ENCODE measurements around the gene ZDHHC23.

ZDHHC23 gene, protein sequence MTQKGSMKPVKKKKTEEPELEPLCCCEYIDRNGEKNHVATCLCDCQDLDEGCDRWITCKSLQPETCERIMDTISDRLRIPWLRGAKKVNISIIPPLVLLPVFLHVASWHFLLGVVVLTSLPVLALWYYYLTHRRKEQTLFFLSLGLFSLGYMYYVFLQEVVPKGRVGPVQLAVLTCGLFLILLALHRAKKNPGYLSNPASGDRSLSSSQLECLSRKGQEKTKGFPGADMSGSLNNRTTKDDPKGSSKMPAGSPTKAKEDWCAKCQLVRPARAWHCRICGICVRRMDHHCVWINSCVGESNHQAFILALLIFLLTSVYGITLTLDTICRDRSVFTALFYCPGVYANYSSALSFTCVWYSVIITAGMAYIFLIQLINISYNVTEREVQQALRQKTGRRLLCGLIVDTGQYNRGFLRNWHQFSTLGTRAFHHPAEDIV

DNA sequence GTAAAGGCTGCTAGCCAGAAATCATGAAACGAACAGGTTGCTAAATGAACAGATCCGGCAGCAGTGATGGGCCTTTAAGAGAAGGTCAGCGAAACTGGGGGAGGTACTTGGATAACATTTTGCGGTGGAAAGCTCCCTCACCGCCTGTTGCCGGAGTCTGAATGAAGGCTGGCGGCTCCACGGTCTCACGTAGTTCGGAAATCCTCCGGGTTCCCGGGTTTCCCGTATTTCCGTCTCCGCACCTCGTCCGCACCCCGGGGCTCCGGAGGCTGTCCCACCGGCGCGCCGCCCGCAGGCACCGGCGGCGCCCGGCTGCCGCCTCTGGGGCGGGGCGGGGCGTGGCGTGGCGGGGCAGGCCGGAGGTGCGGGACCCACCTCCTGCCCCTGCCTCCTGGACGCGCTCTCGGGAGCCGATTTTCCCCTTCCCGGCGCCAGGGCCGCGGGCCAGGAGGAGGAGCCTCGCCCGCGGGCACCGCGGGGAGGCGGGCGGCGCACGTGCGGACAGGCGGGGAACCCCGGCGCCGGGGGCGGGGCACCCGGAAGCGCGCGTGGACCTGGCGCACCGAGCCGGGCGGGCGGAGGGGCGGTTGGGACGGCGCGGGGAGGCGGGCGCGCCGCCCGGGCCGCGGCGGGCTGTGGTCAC is at the start of gene ZDHHC23:
Gene ZDHHC23 (plus strand): TSS at position 642 of the 643 bp plus-strand sequence. CDS start 790 bp downstream, outside the sequence.
- H3K36me3 ChIP-seq (ENCODE audit: control insufficient read depth in 1 of 2, insufficient read depth in 2 of 2, low read length in 2 of 2): peaks cover 0 to 3% of the 10 kb centered on the region in 2 donors
- peak within 1 kb of the TSS; percentile 83 to 89 for H3K4me3 ChIP-seq (ENCODE audit: low read depth in 1 of 2, low read length in 2 of 2)
- no peaks in the 10 kb centered on the region for H3K9me3 ChIP-seq (ENCODE audit: control insufficient read depth in 1 of 2, low read length in 2 of 2)
- H3K27ac ChIP-seq (ENCODE audit: low read depth, low read length): peak within 1 kb of the TSS; percentile 53
- H3K27me3 ChIP-seq (ENCODE audit: control insufficient read depth in 1 of 2, insufficient read depth in 2 of 2, low read length in 2 of 2): no peaks in the 10 kb centered on the region
- H3K9ac ChIP-seq (ENCODE audit: low read depth in 1 of 2, low read length in 2 of 2): peak within 1 kb of the TSS; percentile 59 to 82
- peaks cover 0 to 12% of the 10 kb centered on the region in 2 donors for H3K4me1 ChIP-seq (ENCODE audit: control insufficient read depth in 1 of 2, insufficient read depth in 2 of 2, low read length in 2 of 2)

DNA sequence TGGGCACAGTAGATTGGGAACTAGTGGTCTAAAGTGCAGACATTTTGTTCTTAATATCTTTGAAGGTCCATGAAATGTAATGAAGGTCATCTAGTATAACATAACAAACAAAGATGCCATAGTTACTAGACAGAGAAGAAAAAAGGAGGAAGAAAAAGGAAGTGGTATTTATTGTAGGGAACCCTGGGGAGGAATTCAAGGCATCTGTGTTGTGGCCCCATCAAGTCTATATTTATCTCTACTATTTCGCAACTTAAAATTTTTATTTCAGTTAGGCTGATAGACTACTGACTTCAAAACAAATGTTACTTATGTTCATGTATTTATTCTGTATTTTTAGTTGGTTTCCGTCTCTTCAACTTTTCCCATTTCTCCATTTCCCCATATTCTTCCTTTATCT is 48.9 kb upstream of the ZDHHC23 start:
- Histone ChIP-seq H3K27me3 (ENCODE audit: control insufficient read depth in 1 of 2, insufficient read depth in 2 of 2, low read length in 2 of 2) (no peaks in the 10 kb centered on the region), H3K27ac (ENCODE audit: low read depth, low read length) (no peak overlapping the region), H3K4me1 (ENCODE audit: control insufficient read depth in 1 of 2, insufficient read depth in 2 of 2, low read length in 2 of 2) (peaks cover 0 to 7% of the 10 kb centered on the region in 2 donors), H3K9me3 (ENCODE audit: control insufficient read depth in 1 of 2, low read length in 2 of 2) (no peaks in the 10 kb centered on the region), H3K4me3 (ENCODE audit: low read depth in 1 of 2, low read length in 2 of 2) (peak overlapping the region; percentile 27 to 57), H3K36me3 (ENCODE audit: control insufficient read depth in 1 of 2, insufficient read depth in 2 of 2, low read length in 2 of 2) (no peaks in the 10 kb centered on the region), H3K9ac (ENCODE audit: low read depth in 1 of 2, low read length in 2 of 2) (no peak overlapping the region)

DNA sequence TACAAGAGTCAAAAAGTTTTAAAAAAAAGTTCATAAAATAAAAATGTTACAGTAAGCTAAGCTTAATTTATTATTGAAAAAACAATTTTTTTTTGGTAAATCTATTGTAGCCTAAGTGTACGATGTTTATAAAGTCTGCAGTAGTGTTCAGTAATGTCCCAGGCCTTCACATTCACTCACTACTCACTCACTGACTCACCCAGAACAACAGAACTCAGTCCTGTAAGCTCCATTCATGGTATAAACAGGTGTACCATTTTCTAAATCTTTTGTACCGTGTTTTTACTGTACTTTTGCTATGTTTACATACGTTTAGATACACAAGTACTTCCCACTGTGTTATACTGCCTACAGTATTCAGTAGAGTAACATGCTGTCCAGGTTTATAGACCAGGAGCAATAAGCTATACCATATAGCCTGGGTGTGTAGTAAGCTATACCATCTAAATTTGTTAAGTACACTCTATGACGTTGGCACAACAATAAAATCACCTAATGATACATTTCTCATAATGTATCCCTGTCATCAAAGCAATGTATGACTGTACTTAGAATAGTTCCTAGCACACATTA is 41.2 kb upstream of the ZDHHC23 start:
- Histone ChIP-seq H3K36me3 (ENCODE audit: control insufficient read depth in 1 of 2, insufficient read depth in 2 of 2, low read length in 2 of 2) (peaks cover 0 to 4% of the 10 kb centered on the region in 2 donors), H3K27me3 (ENCODE audit: control insufficient read depth in 1 of 2, insufficient read depth in 2 of 2, low read length in 2 of 2) (no peaks in the 10 kb centered on the region), H3K27ac (ENCODE audit: low read depth, low read length) (no peak overlapping the region), H3K9me3 (ENCODE audit: control insufficient read depth in 1 of 2, low read length in 2 of 2) (no peaks in the 10 kb centered on the region), H3K4me1 (ENCODE audit: control insufficient read depth in 1 of 2, insufficient read depth in 2 of 2, low read length in 2 of 2) (no peaks in the 10 kb centered on the region), H3K9ac (ENCODE audit: low read depth in 1 of 2, low read length in 2 of 2) (no peak overlapping the region), H3K4me3 (ENCODE audit: low read depth in 1 of 2, low read length in 2 of 2) (no peak overlapping the region)

DNA sequence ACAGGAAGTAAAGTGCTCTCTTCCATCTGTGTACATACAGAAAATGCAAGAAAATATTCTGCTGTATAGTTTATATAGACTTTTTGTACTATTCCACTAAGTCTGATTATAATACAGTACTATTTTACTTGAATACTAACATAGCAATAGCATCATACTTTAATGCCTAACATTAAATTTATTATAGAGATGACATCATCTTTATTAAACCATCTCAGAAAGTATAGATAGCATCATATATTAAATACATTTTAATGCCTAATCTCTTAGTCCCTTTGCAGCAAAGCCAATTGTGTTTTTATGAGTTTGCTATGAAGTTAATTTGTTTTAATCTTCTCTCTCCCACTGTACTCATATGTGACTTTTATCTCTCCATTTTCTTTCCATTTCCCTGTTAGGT is 39.7 kb upstream of the ZDHHC23 start:
- no peak overlapping the region for H3K9ac ChIP-seq (ENCODE audit: low read depth in 1 of 2, low read length in 2 of 2)
- peaks cover 0 to 4% of the 10 kb centered on the region in 2 donors for H3K36me3 ChIP-seq (ENCODE audit: control insufficient read depth in 1 of 2, insufficient read depth in 2 of 2, low read length in 2 of 2)
- H3K4me1 ChIP-seq (ENCODE audit: control insufficient read depth in 1 of 2, insufficient read depth in 2 of 2, low read length in 2 of 2): no peaks in the 10 kb centered on the region
- no peaks in the 10 kb centered on the region for H3K27me3 ChIP-seq (ENCODE audit: control insufficient read depth in 1 of 2, insufficient read depth in 2 of 2, low read length in 2 of 2)
- H3K4me3 ChIP-seq (ENCODE audit: low read depth in 1 of 2, low read length in 2 of 2): no peak overlapping the region
- H3K9me3 ChIP-seq (ENCODE audit: control insufficient read depth in 1 of 2, low read length in 2 of 2): no peaks in the 10 kb centered on the region
- H3K27ac ChIP-seq (ENCODE audit: low read depth, low read length): no peak overlapping the region

DNA sequence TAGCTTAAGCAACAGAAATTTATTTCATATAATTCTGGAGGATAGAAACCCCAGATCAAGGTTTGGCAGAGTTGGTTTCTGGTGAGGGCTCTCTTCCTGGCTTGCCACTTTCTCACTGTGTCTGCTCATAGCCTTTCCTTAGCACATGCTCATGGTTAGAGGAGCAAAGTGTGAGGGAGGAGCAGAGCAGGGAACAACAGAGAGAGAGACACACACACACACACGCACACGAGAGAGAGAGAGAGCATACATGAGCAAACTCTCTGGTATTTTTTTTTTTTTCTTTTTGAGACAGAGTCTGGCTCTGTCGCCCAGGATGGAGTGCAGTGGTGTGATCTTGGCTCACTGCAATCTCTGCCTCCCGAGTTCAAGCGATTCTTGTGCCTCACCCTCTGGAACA is 36.8 kb upstream of the ZDHHC23 start:
- no peaks in the 10 kb centered on the region for H3K27me3 ChIP-seq (ENCODE audit: control insufficient read depth in 1 of 2, insufficient read depth in 2 of 2, low read length in 2 of 2)
- peaks cover 0 to 4% of the 10 kb centered on the region in 2 donors for H3K36me3 ChIP-seq (ENCODE audit: control insufficient read depth in 1 of 2, insufficient read depth in 2 of 2, low read length in 2 of 2)
- no peaks in the 10 kb centered on the region for H3K4me1 ChIP-seq (ENCODE audit: control insufficient read depth in 1 of 2, insufficient read depth in 2 of 2, low read length in 2 of 2)
- H3K4me3 ChIP-seq (ENCODE audit: low read depth in 1 of 2, low read length in 2 of 2): no peak overlapping the region
- H3K9me3 ChIP-seq (ENCODE audit: control insufficient read depth in 1 of 2, low read length in 2 of 2): no peaks in the 10 kb centered on the region
- H3K9ac ChIP-seq (ENCODE audit: low read depth in 1 of 2, low read length in 2 of 2): no peak overlapping the region
- no peak overlapping the region for H3K27ac ChIP-seq (ENCODE audit: low read depth, low read length)

DNA sequence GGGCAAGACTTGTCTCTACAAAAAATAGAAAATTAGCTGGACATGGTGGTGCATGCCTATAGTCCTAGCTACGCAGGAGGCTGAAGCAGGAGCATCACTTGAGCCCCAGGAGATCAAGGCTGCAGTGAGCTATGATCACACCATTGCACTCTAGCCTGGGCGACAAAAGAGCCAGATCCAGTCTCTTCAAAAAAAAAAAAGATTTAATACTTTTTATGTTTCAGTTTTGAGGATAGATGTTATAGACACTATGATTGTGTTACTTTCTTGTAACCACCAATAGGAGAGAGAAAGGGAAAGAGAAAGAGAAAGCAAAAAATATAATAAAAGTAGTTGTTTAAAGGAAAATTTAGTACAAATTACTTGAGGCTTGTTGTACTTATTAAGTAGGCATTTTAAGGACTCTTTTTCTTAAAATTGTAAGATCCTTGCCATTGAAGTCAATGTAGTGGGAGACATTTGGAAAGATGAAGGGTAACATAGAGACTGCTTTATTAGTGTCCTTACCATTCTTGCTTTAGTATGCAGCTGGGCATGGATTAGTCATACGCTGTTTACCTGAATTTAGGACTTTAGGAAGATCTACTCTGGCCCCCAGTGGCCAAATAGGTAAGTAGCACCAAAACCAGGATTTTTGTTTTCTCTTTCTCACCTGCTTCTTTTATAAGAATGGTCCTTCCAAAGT is 35.1 kb upstream of the ZDHHC23 start:
- Histone ChIP-seq H3K27me3 (ENCODE audit: control insufficient read depth in 1 of 2, insufficient read depth in 2 of 2, low read length in 2 of 2) (no peaks in the 10 kb centered on the region), H3K27ac (ENCODE audit: low read depth, low read length) (no peak overlapping the region), H3K36me3 (ENCODE audit: control insufficient read depth in 1 of 2, insufficient read depth in 2 of 2, low read length in 2 of 2) (peaks cover 0 to 4% of the 10 kb centered on the region in 2 donors), H3K4me1 (ENCODE audit: control insufficient read depth in 1 of 2, insufficient read depth in 2 of 2, low read length in 2 of 2) (no peaks in the 10 kb centered on the region), H3K9ac (ENCODE audit: low read depth in 1 of 2, low read length in 2 of 2) (no peak overlapping the region), H3K4me3 (ENCODE audit: low read depth in 1 of 2, low read length in 2 of 2) (peak overlapping the region; percentile 16 to 18), H3K9me3 (ENCODE audit: control insufficient read depth in 1 of 2, low read length in 2 of 2) (no peaks in the 10 kb centered on the region)

DNA sequence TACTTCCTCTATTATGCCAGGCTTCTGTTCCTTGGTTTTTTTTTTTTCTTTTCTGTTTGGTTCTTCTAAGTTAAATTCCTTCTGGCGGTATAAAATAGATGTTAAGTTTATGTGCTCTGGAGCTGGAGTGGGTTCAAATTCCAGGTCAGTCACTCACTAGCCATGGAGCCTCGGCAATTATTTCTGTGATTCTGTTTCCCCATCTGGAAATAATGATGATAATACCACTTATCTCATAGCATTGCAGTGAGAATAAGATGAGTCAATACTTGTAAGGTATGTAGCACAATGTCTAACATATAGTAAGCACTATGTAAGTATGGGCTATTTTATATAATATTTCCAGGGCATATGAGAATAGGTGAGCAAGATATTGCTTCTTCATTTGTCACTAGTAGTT is 33.2 kb upstream of the ZDHHC23 start:
- Histone ChIP-seq H3K27ac (ENCODE audit: low read depth, low read length) (no peak overlapping the region), H3K36me3 (ENCODE audit: control insufficient read depth in 1 of 2, insufficient read depth in 2 of 2, low read length in 2 of 2) (peaks cover 0 to 4% of the 10 kb centered on the region in 2 donors), H3K4me1 (ENCODE audit: control insufficient read depth in 1 of 2, insufficient read depth in 2 of 2, low read length in 2 of 2) (no peaks in the 10 kb centered on the region), H3K9me3 (ENCODE audit: control insufficient read depth in 1 of 2, low read length in 2 of 2) (no peaks in the 10 kb centered on the region), H3K27me3 (ENCODE audit: control insufficient read depth in 1 of 2, insufficient read depth in 2 of 2, low read length in 2 of 2) (no peaks in the 10 kb centered on the region), H3K4me3 (ENCODE audit: low read depth in 1 of 2, low read length in 2 of 2) (no peak overlapping the region), H3K9ac (ENCODE audit: low read depth in 1 of 2, low read length in 2 of 2) (no peak overlapping the region)

DNA sequence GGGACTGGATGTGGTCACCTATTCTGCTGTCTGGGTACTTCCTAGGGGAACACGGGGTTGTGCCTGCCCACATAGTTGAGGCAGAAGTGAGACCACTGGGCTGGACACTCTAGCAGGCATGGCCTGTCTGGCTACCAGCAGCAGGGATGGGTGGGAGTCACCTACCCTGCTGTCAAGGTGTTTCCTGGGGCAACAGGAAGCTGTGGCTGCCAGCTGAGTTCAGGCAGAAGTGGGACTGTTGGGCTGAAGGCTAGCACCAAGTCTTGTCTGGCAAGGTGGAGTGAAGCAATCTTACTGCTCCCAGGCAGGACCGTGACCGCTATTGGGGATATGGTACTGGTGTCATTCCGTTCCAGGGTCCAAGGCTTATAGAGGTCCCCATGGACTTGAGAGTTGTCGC is 20.3 kb upstream of the ZDHHC23 start:
- Histone ChIP-seq H3K4me1 (ENCODE audit: control insufficient read depth in 1 of 2, insufficient read depth in 2 of 2, low read length in 2 of 2) (no peaks in the 10 kb centered on the region), H3K4me3 (ENCODE audit: low read depth in 1 of 2, low read length in 2 of 2) (no peak overlapping the region), H3K36me3 (ENCODE audit: control insufficient read depth in 1 of 2, insufficient read depth in 2 of 2, low read length in 2 of 2) (no peaks in the 10 kb centered on the region), H3K27me3 (ENCODE audit: control insufficient read depth in 1 of 2, insufficient read depth in 2 of 2, low read length in 2 of 2) (no peaks in the 10 kb centered on the region), H3K9me3 (ENCODE audit: control insufficient read depth in 1 of 2, low read length in 2 of 2) (peaks cover 3 to 8% of the 10 kb centered on the region in 2 donors), H3K9ac (ENCODE audit: low read depth in 1 of 2, low read length in 2 of 2) (no peak overlapping the region), H3K27ac (ENCODE audit: low read depth, low read length) (no peak overlapping the region)

DNA sequence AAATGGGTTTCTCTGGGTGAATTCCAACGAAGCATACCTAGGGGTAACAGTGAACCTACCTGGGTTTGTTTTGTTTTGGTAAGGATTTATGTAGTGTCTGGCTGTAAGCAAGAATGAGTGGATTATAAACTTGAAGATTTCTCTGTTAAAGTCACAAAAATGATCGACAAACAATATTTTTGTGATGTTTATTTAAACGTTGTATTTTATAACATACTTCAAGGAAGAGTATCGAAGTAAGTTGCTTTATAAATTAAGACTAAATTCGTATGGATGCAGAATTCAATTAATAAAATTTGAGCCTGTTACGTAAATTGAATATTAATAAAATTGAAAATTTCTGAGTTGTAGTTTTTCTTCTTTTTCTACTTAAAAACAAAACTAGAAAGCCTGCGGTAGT is 982 bp upstream of the ZDHHC23 start:
- Histone ChIP-seq H3K4me1 (ENCODE audit: control insufficient read depth in 1 of 2, insufficient read depth in 2 of 2, low read length in 2 of 2) (peaks cover 0 to 12% of the 10 kb centered on the region in 2 donors), H3K36me3 (ENCODE audit: control insufficient read depth in 1 of 2, insufficient read depth in 2 of 2, low read length in 2 of 2) (peaks cover 0 to 3% of the 10 kb centered on the region in 2 donors), H3K4me3 (ENCODE audit: low read depth in 1 of 2, low read length in 2 of 2) (peak overlapping the region; percentile 82 to 87), H3K9me3 (ENCODE audit: control insufficient read depth in 1 of 2, low read length in 2 of 2) (no peaks in the 10 kb centered on the region), H3K9ac (ENCODE audit: low read depth in 1 of 2, low read length in 2 of 2) (peak overlapping the region in 1 of 2 donors; percentile 59), H3K27ac (ENCODE audit: low read depth, low read length) (no peak overlapping the region), H3K27me3 (ENCODE audit: control insufficient read depth in 1 of 2, insufficient read depth in 2 of 2, low read length in 2 of 2) (no peaks in the 10 kb centered on the region)

All from duodenal mucosa (tissue), 2 donors.